DOHH2 (cell line): Measurements from ENCODE around the gene BCAP31.

Experiments used
- CTCF ChIP-seq: fragments of 200-600 bp; sonication (generic); IDR thresholded peaks from one replicate; pipeline ENCODE4 v1.5.1; 2014; ENCODE audit warnings: antibody characterized with exemption, mild to moderate bottlenecking, low read depth, low read length; ENCODE audit not compliant: poor library complexity, severe bottlenecking
- EZH2phosphoT487 ChIP-seq: fragments of 200-600 bp; sonication (generic); IDR thresholded peaks from 2 replicates; pipeline ENCODE4 v1.6.1; 2017; ENCODE audit warnings: borderline replicate concordance, mild to moderate bottlenecking, antibody characterized with exemption, low read length, moderate library complexity, mixed read lengths

GRCh38 chrX:153739754-153740486 lies 15.7 kb upstream of the BCAP31 start:
- no peak for TF ChIP-seq CTCF
- TF ChIP-seq EZH2phosphoT487 = no peak
